HepG2 (cell line): ENCODE results near the gene TCEAL3. TPM values are rescaled to one million over a fixed set of nuclear protein-coding genes. Genes with fewer than 3 reads are reported as not detected.

Source experiments
- EED ChIP-seq: sonication (generic); formaldehyde crosslinking; IDR thresholded peaks from 2 replicates; pipeline ENCODE4 v1.5.0; 2020; ENCODE audit warnings: mild to moderate bottlenecking, missing genetic modification reagents
- HIVEP1 ChIP-seq: sonication (generic); formaldehyde crosslinking; IDR thresholded peaks from 2 replicates; pipeline ENCODE4 v1.4.0; 2020; ENCODE audit warnings: mild to moderate bottlenecking, missing genetic modification reagents
- KDM3A ChIP-seq: IDR thresholded peaks from 2 replicates; pipeline ENCODE4 v1.6.1; 2018; ENCODE audit warnings: low read depth, missing compliant biosample characterization
- PRDM15 ChIP-seq: sonication (generic); formaldehyde crosslinking; IDR thresholded peaks from 2 replicates; pipeline ENCODE4 v1.4.0; 2020; ENCODE audit warnings: missing genetic modification reagents
- SNAPC4 ChIP-seq: sonication (generic); formaldehyde crosslinking; IDR thresholded peaks from 2 replicates; pipeline ENCODE4 v1.4.0; 2020; ENCODE audit warnings: mild to moderate bottlenecking, missing genetic modification reagents
- SOX13 ChIP-seq, 3 experiments: fragments of 450-650 bp in 1 of 3; sonication (generic) in 1 of 3; formaldehyde crosslinking in 1 of 3; IDR thresholded peaks in 2 of 3; conservative IDR thresholded peaks in 1 of 3; 2 replicates each; pipeline versions ENCODE4 v1.5.0 to v1.6.1; 2016 to 2020; ENCODE audit warnings: antibody characterized with exemption in 1 of 3, mild to moderate bottlenecking in 1 of 3, missing compliant biosample characterization in 1 of 3, missing genetic modification reagents in 1 of 3, moderate library complexity in 1 of 3
- TFAP4 ChIP-seq: sonication (generic); IDR thresholded peaks from 2 replicates; pipeline ENCODE4 v1.6.1; 2016; ENCODE audit warnings: low read depth, borderline replicate concordance
- ZBTB7A ChIP-seq: sonication (generic); formaldehyde crosslinking; IDR thresholded peaks from 2 replicates; pipeline ENCODE4 v1.8.0; 2022; ENCODE audit warnings: mild to moderate bottlenecking, missing genetic modification reagents
- ZNF609 ChIP-seq: sonication (generic); formaldehyde crosslinking; IDR thresholded peaks from 2 replicates; pipeline ENCODE4 v1.4.0; 2020; ENCODE audit warnings: mild to moderate bottlenecking, missing genetic modification reagents, borderline replicate concordance
- ZNF660 ChIP-seq: sonication (generic); formaldehyde crosslinking; IDR thresholded peaks from 2 replicates; pipeline ENCODE4 v1.5.1; 2020; ENCODE audit warnings: mild to moderate bottlenecking, low read depth, missing genetic modification reagents, borderline replicate concordance
- polyA plus RNA-seq, 8 experiments: library from polyadenylated mRNA; depleted of rRNA in 3 of 8; stranded (reverse) in 7 of 8; unstranded in 1 of 8; fragments of >200 nt; fragmentation: Illumina TruSeq in 4 of 8; extraction: Trizol in 4 of 8; gene quantifications; 2 replicates each; pipeline versions ENCODE4 v1.2.1 to v1.2.3, GENCODE V29; 2011 to 2016; ENCODE audit warnings: low read depth in 4 of 8, missing spikeins in 1 of 8, mixed read lengths in 1 of 8; ENCODE audit not compliant: insufficient read depth in 1 of 8
- total RNA-seq, 5 experiments: library from RNA; depleted of rRNA; stranded (reverse); fragments of >200 nt; fragmentation: Illumina TruSeq; extraction: Trizol; gene quantifications; 2 replicates each; pipeline ENCODE4 v1.2.3, GENCODE V29; 2016; ENCODE audit warnings: low read depth in 1 of 5

The TCEAL3 gene
- total and polyA plus RNA-seq, 2 of the 13 experiments (the other 11 are each of a cell fraction or from before 2014, with no cell fraction given), result 0.09 to 0.12 TPM

- TF ChIP-seq ZNF609 (CRISPR knock-in tag) (no peak), SNAPC4 (no peak), TFAP4 (no peak), PRDM15 (CRISPR knock-in tag) (no peak), ZNF660 (no peak), HIVEP1 (no peak), SOX13 (IDR thresholded peaks at IDR 0.05) (no peak), SOX13 (CRISPR knock-in tag; conservative IDR thresholded peaks at IDR 0.05 in 1 of 2, IDR thresholded peaks at IDR 0.05 in 1 of 2) (no peak), EED (no peak), KDM3A (no peak), ZBTB7A (CRISPR knock-in tag) (no peak)
Observed at GRCh38 chrX:103607364-103608305, at the start of gene TCEAL3 (continued).
